Measurements from ENCODE around the gene SLC6A8. TPM values are rescaled to one million over a fixed set of nuclear protein-coding genes. Genes with fewer than 3 reads are reported as not detected.
"Not testable (repeated sequence)": the region's sequence is repeated elsewhere in the genome, so short reads cannot be mapped to it uniquely, and the experiment has no call there.

Gene SLC6A8
- total RNA-seq, 1 donor, result 19.5 TPM

- peaks cover 14% of the 10 kb centered on the region for H3K79me2 ChIP-seq (ENCODE audit: insufficient read depth, low read length)
- H3K36me3 ChIP-seq (ENCODE audit: insufficient read depth, low read length), result no peaks in the 10 kb centered on the region
- H4K20me1 ChIP-seq (ENCODE audit: insufficient read depth, low read length), result peaks cover 6% of the 10 kb centered on the region
- peaks cover 16% of the 10 kb centered on the region for H3K4me1 ChIP-seq (ENCODE audit: insufficient read depth, low read length)
- TF ChIP-seq, protein P1, sequence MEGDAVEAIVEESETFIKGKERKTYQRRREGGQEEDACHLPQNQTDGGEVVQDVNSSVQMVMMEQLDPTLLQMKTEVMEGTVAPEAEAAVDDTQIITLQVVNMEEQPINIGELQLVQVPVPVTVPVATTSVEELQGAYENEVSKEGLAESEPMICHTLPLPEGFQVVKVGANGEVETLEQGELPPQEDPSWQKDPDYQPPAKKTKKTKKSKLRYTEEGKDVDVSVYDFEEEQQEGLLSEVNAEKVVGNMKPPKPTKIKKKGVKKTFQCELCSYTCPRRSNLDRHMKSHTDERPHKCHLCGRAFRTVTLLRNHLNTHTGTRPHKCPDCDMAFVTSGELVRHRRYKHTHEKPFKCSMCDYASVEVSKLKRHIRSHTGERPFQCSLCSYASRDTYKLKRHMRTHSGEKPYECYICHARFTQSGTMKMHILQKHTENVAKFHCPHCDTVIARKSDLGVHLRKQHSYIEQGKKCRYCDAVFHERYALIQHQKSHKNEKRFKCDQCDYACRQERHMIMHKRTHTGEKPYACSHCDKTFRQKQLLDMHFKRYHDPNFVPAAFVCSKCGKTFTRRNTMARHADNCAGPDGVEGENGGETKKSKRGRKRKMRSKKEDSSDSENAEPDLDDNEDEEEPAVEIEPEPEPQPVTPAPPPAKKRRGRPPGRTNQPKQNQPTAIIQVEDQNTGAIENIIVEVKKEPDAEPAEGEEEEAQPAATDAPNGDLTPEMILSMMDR (IDR thresholded peaks at IDR 0.05; ENCODE audit: extremely low read depth, low read depth, low read length), result no peak
- H3K9me3 ChIP-seq (ENCODE audit: low read depth, low read length), result peaks cover 3% of the 10 kb centered on the region
- H3K27ac ChIP-seq (ENCODE audit: low read depth, low read length), result no peak overlapping the region
- no peak overlapping the region for H2AFZ ChIP-seq (ENCODE audit: low read length)
- no peaks in the 10 kb centered on the region for H3K27me3 ChIP-seq (ENCODE audit: insufficient read depth, low read length)
- H3K4me2 ChIP-seq (ENCODE audit: insufficient read depth, low read length), result no peak overlapping the region
- peak; percentile 69 for DNase-seq (ENCODE audit: insufficient read length, low spot score, missing footprints)
- H3K4me3 ChIP-seq (ENCODE audit: insufficient read depth, low read length), result no peak overlapping the region
Measured at GRCh38 chrX:153728951-153729631, 41.4 kb downstream of the SLC6A8 start.

DNA sequence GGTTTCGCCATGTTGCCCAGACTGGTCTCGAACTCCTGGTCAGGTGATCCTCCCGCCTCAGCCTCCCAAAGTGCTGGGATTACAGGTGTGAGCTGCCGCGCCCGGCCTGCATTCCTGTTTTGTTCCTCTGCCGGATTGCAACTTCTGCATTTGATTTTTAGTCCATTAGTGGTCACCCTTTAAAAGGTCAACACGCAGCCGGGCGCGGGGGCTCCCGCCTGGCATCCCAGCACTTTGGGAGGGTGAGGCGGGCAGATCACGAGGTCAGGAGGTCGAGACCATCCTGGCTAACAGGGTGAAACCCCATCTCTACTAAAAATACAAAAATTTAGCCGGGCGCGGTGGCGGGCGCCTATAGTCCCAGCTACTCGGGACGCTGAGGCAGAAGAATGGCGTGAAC lies 42.4 kb downstream of the SLC6A8 start:
- H4K20me1 ChIP-seq (ENCODE audit: insufficient read depth, low read length); DNase-seq (ENCODE audit: insufficient read length, low spot score, missing footprints); H3K27ac ChIP-seq (ENCODE audit: low read depth, low read length); H2AFZ ChIP-seq (ENCODE audit: low read length); H3K4me3 ChIP-seq (ENCODE audit: insufficient read depth, low read length); H3K27me3 ChIP-seq (ENCODE audit: insufficient read depth, low read length); H3K4me2 ChIP-seq (ENCODE audit: insufficient read depth, low read length); H3K36me3 ChIP-seq (ENCODE audit: insufficient read depth, low read length); H3K9me3 ChIP-seq (ENCODE audit: low read depth, low read length): not testable (repeated sequence)
- Histone ChIP-seq H3K79me2 (ENCODE audit: insufficient read depth, low read length) (peaks cover 14% of the 10 kb centered on the region), H3K4me1 (ENCODE audit: insufficient read depth, low read length) (peaks cover 12% of the 10 kb centered on the region)

DNA sequence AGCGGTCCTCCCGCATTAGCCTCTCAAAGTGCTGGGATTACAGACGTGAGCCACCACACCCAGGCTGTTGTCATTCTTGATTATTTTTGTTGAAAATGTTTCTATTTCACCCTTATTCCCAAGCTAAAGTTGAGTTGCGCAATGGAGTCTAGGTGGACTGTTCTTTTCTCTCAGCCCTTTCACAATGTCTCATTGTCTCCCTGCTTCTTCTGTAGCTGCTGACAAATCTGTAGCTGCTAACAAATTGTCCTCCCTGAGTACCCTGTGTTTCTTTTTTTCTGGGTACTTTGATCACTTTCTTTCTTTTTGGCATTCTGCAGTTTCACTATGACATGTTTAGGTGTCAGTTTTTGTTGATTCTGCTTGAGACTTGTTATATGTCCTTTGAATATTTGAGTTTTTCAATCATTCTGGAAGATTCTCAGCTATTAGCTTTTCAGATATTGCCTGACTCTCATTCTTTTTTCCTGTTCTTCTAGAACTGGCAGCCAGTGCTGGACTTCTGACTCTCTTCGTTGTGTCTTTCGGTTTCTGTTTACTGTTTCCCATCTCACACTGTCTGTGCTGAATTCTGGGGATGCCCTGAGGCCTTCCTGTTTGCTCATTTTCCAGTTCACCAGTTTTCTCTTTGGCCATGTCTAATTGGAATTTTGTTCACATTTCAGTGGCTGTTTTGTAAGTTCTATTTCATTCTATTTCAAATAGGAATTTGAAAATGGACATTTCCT lies 43.6 kb downstream of the SLC6A8 start:
- peak; percentile 73 for DNase-seq (ENCODE audit: insufficient read length, low spot score, missing footprints)
- Histone ChIP-seq H3K9me3 (ENCODE audit: low read depth, low read length) (peaks cover 3% of the 10 kb centered on the region), H3K4me2 (ENCODE audit: insufficient read depth, low read length) (no peak overlapping the region), H3K27ac (ENCODE audit: low read depth, low read length) (no peak overlapping the region), H3K4me1 (ENCODE audit: insufficient read depth, low read length) (peaks cover 12% of the 10 kb centered on the region), H3K4me3 (ENCODE audit: insufficient read depth, low read length) (no peak overlapping the region), H4K20me1 (ENCODE audit: insufficient read depth, low read length) (peaks cover 6% of the 10 kb centered on the region), H3K79me2 (ENCODE audit: insufficient read depth, low read length) (peaks cover 14% of the 10 kb centered on the region), H3K27me3 (ENCODE audit: insufficient read depth, low read length) (no peaks in the 10 kb centered on the region), H3K36me3 (ENCODE audit: insufficient read depth, low read length) (no peaks in the 10 kb centered on the region), H2AFZ (ENCODE audit: low read length) (no peak overlapping the region)
- TF ChIP-seq, protein P1 (IDR thresholded peaks at IDR 0.05; ENCODE audit: extremely low read depth, low read depth, low read length), result no peak

- Histone ChIP-seq H4K20me1 (ENCODE audit: insufficient read depth, low read length) (peaks cover 6% of the 10 kb centered on the region), H3K4me1 (ENCODE audit: insufficient read depth, low read length) (peaks cover 9% of the 10 kb centered on the region), H3K9me3 (ENCODE audit: low read depth, low read length) (peaks cover 3% of the 10 kb centered on the region), H3K4me2 (ENCODE audit: insufficient read depth, low read length) (no peak overlapping the region), H3K4me3 (ENCODE audit: insufficient read depth, low read length) (no peak overlapping the region), H3K36me3 (ENCODE audit: insufficient read depth, low read length) (no peaks in the 10 kb centered on the region), H3K79me2 (ENCODE audit: insufficient read depth, low read length) (peaks cover 14% of the 10 kb centered on the region), H2AFZ (ENCODE audit: low read length) (no peak overlapping the region), H3K27ac (ENCODE audit: low read depth, low read length) (no peak overlapping the region), H3K27me3 (ENCODE audit: insufficient read depth, low read length) (no peaks in the 10 kb centered on the region)
- DNase-seq (ENCODE audit: insufficient read length, low spot score, missing footprints), result peak; percentile 82
- TF ChIP-seq, protein P1 (IDR thresholded peaks at IDR 0.05; ENCODE audit: extremely low read depth, low read depth, low read length), result no peak
Measured at GRCh38 chrX:153731845-153732215, 44.1 kb downstream of the SLC6A8 start.

All from osteoblast (primary cell).